ENCODE data around the gene COL3A1.

DNA sequence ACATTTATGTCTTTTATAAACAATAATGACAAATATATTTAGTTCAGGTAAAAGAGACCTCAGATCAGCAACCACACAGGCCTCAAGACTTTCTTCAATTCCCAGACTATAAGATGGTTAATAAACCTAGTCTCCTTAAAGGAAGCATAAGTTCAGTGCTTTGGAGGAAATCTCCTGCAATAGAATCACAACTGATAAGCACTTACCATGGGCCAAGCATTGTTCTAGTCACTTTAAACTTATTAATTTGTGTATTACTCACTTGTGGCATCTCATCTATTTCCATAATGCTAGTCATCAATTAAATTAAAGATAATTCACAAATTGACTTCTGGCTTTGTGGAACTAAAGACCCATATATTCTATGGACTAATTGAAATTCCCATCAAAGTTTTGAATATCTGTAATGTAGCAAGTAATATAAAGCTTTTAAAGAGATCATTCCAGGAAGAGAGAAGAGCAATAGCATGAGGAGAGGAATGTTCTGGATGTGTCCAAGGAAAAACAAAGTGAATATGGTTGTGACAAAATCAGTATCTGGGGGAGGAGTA is 42.2 kb downstream of the COL3A1 start:
- TF ChIP-seq, protein P1, sequence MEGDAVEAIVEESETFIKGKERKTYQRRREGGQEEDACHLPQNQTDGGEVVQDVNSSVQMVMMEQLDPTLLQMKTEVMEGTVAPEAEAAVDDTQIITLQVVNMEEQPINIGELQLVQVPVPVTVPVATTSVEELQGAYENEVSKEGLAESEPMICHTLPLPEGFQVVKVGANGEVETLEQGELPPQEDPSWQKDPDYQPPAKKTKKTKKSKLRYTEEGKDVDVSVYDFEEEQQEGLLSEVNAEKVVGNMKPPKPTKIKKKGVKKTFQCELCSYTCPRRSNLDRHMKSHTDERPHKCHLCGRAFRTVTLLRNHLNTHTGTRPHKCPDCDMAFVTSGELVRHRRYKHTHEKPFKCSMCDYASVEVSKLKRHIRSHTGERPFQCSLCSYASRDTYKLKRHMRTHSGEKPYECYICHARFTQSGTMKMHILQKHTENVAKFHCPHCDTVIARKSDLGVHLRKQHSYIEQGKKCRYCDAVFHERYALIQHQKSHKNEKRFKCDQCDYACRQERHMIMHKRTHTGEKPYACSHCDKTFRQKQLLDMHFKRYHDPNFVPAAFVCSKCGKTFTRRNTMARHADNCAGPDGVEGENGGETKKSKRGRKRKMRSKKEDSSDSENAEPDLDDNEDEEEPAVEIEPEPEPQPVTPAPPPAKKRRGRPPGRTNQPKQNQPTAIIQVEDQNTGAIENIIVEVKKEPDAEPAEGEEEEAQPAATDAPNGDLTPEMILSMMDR (IDR thresholded peaks at IDR 0.05; ENCODE audit: low read depth, low read length), result no peak
- TF ChIP-seq MAX (IDR thresholded peaks at IDR 0.05; ENCODE audit: low read depth, low read length) (no peak), POLR2A (IDR thresholded peaks at IDR 0.05; ENCODE audit: extremely low read depth, insufficient read length) (no peak), MYC (IDR thresholded peaks at IDR 0.05; ENCODE audit: low read depth, low read length) (no peak)

All from NB4 (cell line).